AG09309 (cell line): ENCODE data around the gene SFT2D2.

Experiments used
- DNase-seq: peaks from one replicate; pipeline ENCODE4 v3.0.0-alpha.2; 2010; ENCODE audit warnings: low read depth
- H3K4me3 ChIP-seq: 2 replicates; pipeline ENCODE4 v1.5.1; 2011; ENCODE audit warnings: mild to moderate bottlenecking, low read depth, low read length, moderate library complexity; ENCODE audit not compliant: control insufficient read depth
- TF ChIP-seq, protein P1 (sequence below): IDR thresholded peaks from 2 replicates; pipeline ENCODE4 v1.5.1; 2011; ENCODE audit warnings: mild to moderate bottlenecking, low read depth, low read length, inconsistent platforms; ENCODE audit not compliant: insufficient read depth, control insufficient read depth; ENCODE audit errors: missing control alignments

Gene SFT2D2

DNA sequence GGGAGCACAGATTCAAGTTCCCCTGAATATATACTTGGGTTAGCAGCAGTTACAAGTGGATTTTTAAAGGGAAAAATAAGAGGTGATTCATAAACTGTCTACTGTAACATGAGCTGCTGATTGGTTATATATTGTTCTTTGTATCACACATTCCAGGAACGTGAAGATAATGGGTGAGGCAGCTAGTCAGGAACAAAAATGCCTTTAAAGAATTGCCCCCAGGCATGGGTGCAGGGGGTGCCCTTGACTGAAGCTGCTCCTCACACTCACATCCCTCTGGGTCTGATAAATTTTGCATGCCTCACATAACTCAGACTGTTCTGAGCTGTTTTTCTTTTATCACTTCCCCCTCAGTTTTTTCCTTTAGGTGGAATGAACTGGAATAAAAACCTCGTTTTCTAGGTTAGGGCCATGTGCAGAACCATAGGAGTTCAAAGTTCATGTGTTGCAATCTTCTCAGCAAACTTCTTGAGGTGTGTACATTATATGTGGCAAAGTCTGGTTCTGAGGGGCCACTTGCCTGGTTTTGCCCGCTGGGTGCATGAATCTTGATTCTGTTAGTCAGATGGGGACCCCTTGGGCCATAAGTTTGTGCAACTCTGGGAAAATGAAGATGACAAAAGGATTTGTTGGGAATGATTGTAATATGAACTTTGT lies 76.0 kb downstream of the SFT2D2 start:
- peak; percentile 80 for DNase-seq
- H3K4me3 ChIP-seq: no peak overlapping the region
- TF ChIP-seq, protein P1, sequence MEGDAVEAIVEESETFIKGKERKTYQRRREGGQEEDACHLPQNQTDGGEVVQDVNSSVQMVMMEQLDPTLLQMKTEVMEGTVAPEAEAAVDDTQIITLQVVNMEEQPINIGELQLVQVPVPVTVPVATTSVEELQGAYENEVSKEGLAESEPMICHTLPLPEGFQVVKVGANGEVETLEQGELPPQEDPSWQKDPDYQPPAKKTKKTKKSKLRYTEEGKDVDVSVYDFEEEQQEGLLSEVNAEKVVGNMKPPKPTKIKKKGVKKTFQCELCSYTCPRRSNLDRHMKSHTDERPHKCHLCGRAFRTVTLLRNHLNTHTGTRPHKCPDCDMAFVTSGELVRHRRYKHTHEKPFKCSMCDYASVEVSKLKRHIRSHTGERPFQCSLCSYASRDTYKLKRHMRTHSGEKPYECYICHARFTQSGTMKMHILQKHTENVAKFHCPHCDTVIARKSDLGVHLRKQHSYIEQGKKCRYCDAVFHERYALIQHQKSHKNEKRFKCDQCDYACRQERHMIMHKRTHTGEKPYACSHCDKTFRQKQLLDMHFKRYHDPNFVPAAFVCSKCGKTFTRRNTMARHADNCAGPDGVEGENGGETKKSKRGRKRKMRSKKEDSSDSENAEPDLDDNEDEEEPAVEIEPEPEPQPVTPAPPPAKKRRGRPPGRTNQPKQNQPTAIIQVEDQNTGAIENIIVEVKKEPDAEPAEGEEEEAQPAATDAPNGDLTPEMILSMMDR: no peak
